Activated T-helper 1 cell treated with anti-CD3 and anti-CD28 coated beads, Interleukin-12 subunit alpha, Interleukin-12 subunit beta, Interleukin-2, Interleukin-4 antibody, amounts not matched to agents 30 ng/mL and 10 ng/mL and 1 ng/mL, durations not matched to agents 14 hours and 24 hours and 36 hours (primary cell): ENCODE results near the gene SPAG6. TPM values are rescaled to one million over a fixed set of nuclear protein-coding genes. Genes with fewer than 3 reads are reported as not detected.

Experiments
- DNase-seq: peaks from one replicate; pipeline ENCODE4 v3.0.0; 2021; ENCODE audit warnings: low spot score
- H3K27ac Mint-ChIP-seq: one replicate; pipeline ENCODE4 v1.8.0; 2021; ENCODE audit warnings: mild to moderate bottlenecking, mixed read lengths
- H3K27me3 Mint-ChIP-seq: one replicate; pipeline ENCODE4 v1.8.0; 2022; ENCODE audit warnings: mild to moderate bottlenecking, moderate library complexity, mixed read lengths; ENCODE audit not compliant: insufficient read depth
- H3K36me3 Mint-ChIP-seq: one replicate; pipeline ENCODE4 v1.8.0; 2021; ENCODE audit warnings: low read depth, mixed read lengths
- H3K4me1 Mint-ChIP-seq: one replicate; pipeline ENCODE4 v1.8.0; 2021; ENCODE audit warnings: low read depth, mixed read lengths
- H3K4me3 Mint-ChIP-seq: one replicate; pipeline ENCODE4 v1.8.0; 2021; ENCODE audit warnings: mild to moderate bottlenecking, moderate library complexity, mixed read lengths
- H3K9me3 Mint-ChIP-seq: one replicate; pipeline ENCODE4 v1.8.0; 2021; ENCODE audit warnings: mixed read lengths
- intact Hi-C: fragments of 100-400 bp; cut with micrococcal nuclease; formaldehyde crosslinking; loops from one replicate; pipeline ENCODE4 v1.15.1; 2024
- total RNA-seq: library from RNA; stranded (reverse); gene quantifications from 2 replicates; pipeline ENCODE4 v1.2.3, GENCODE V29; 2022

The SPAG6 gene
- total RNA-seq, 1 donor from 2014 or later = 0.18 TPM

- peaks cover 5% of the 10 kb centered on the region for H3K36me3 Mint-ChIP-seq
- no peak for DNase-seq
- intact Hi-C loops = loop anchor here (1.0 to 10.0 kb wide), 11 partner anchors 27 to 1165 kb away; partner anchors contain the start of genes DNAJC1 and MSRB2
- H3K27me3 Mint-ChIP-seq = peaks cover 77% of the 10 kb centered on the region
- no peaks in the 10 kb centered on the region for H3K9me3 Mint-ChIP-seq
- peaks cover 46% of the 10 kb centered on the region for H3K4me1 Mint-ChIP-seq
- H3K4me3 Mint-ChIP-seq = peak overlapping the region; percentile 86
- peak overlapping the region; percentile 96 for H3K27ac Mint-ChIP-seq
Measured at GRCh38 chr10:22339761-22340328, 5.5 kb upstream of the SPAG6 start.

DNA sequence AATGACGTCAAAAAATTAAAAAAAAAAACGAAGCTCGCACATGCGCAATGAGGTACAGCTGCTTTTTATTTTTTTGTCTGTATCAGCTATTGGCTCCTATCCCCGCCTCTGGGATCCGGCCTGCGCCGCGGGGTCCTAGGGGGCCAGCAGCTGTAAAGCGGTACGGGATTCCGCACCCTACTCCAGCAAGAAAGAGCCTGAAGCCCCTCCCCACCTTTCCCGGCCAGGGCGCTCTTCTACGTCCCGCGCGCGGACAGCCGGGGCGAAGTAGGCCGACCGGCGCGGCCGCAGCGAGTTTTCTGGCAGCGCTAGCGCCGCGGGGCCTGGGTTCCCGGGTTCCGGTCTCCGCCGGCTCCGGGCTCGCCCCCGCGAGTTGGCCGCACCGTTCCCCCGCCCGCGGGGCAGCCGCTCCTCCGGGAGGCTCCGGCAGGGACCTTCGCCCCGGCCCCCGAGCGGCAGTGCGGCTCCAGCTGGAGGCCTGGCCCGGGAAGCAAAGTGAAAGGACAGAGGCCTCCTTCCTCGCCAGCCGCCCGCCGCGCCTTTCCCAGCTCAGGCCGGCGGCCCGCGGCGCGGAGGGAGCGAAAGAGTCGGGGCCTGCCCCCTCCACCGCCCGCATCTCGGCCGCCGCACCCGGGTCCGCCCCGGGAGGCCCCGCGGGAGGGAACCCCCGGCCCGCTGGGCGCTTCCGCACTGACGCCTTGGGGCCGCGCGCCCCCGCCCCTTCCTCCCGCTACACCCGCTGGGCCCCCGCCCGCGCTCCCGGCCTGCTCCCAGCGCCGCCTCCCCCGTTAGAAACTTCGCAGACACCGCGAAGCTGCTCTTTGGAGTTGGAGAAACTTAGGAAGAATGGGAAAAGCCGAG, 4.7 kb upstream of the SPAG6 start:
- no peaks in the 10 kb centered on the region for H3K9me3 Mint-ChIP-seq
- peak overlapping the region; percentile 86 for H3K4me3 Mint-ChIP-seq
- intact Hi-C loops = loop anchor here (1.0 to 10.0 kb wide), 12 partner anchors 26 to 1166 kb away; partner anchors contain the start of genes DNAJC1 and MSRB2
- DNase-seq = peak; percentile 67
- peaks cover 76% of the 10 kb centered on the region for H3K27me3 Mint-ChIP-seq
- peak overlapping the region; percentile 96 for H3K27ac Mint-ChIP-seq
- peaks cover 47% of the 10 kb centered on the region for H3K4me1 Mint-ChIP-seq
- H3K36me3 Mint-ChIP-seq = peaks cover 4% of the 10 kb centered on the region

DNA sequence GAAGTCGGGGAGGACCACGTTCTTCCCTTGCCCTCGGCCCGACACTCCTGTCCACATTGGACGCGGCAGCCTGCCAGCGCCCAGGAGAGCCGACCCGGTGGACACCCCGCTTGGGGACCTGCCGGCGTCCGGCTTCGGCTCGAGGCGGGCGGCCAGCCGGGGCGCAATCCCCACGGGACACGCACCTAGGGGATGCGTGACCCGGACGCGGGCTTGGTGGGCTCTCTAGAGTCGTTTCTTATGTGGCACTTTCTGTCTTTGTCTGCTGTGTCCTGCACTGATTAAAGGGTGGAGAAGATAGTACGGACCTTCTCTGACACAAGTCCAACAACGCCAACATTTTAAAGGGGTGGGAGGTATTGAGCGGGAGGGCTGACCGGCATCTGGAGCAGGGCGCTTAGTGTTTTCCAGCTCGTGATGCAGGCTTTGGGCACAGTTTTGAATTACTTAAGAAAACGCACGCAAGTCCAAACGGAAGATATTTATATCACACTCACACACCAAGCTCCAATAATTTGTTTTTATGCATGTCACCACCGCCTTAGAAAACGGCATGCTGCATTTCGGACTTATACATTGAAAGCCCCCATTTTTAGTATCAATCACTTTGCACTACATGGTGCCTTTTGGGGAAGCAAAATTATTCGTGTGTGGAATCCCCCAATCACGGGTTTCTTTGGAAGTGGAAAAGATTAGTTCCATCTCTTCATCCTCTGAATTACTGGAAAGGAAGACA, 3.9 kb upstream of the SPAG6 start:
- H3K27me3 Mint-ChIP-seq = peaks cover 81% of the 10 kb centered on the region
- peak overlapping the region; percentile 72 for H3K27ac Mint-ChIP-seq
- H3K36me3 Mint-ChIP-seq = peaks cover 4% of the 10 kb centered on the region
- intact Hi-C loops = loop anchor here (1.0 to 10.0 kb wide), 9 partner anchors 25 to 1167 kb away; partner anchors contain the start of gene MSRB2
- no peak for DNase-seq
- peaks cover 50% of the 10 kb centered on the region for H3K4me1 Mint-ChIP-seq
- peaks cover 2% of the 10 kb centered on the region for H3K9me3 Mint-ChIP-seq
- peak overlapping the region; percentile 79 for H3K4me3 Mint-ChIP-seq

DNA sequence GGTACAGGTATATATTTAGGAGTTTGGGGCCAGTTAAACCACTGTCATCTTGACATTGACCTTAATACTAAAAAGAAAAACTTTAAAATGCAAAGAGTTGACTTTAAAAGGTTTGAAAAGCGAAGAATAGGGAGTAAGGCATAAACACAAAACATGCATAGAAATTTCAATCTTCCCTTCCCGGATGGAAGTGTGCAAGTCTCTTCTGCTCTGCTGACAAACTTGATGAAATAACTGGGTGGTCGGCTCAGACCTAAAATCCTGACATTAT, 3.4 kb upstream of the SPAG6 start:
- intact Hi-C loops = loop anchor here (1.0 to 10.0 kb wide), 10 partner anchors 25 to 1167 kb away; partner anchors contain the start of gene MSRB2
- DNase-seq = no peak
- Mint-ChIP-seq H3K36me3 (peaks cover 4% of the 10 kb centered on the region), H3K4me1 (peaks cover 51% of the 10 kb centered on the region), H3K4me3 (peak overlapping the region; percentile 79), H3K27ac (peak overlapping the region; percentile 72), H3K9me3 (peaks cover 3% of the 10 kb centered on the region), H3K27me3 (peaks cover 82% of the 10 kb centered on the region)

- intact Hi-C loops = loop anchor here (2.0 to 10.0 kb wide), 4 partner anchors 752 to 1168 kb away; partner anchors contain the start of gene MSRB2
- H3K4me1 Mint-ChIP-seq = peaks cover 46% of the 10 kb centered on the region
- no peak overlapping the region for H3K27ac Mint-ChIP-seq
- H3K9me3 Mint-ChIP-seq = peaks cover 3% of the 10 kb centered on the region
- peaks cover 82% of the 10 kb centered on the region for H3K27me3 Mint-ChIP-seq
- H3K4me3 Mint-ChIP-seq = no peak overlapping the region
- DNase-seq = no peak
- H3K36me3 Mint-ChIP-seq = peaks cover 4% of the 10 kb centered on the region
Measured at GRCh38 chr10:22342421-22342820, 2.9 kb upstream of the SPAG6 start.

- Mint-ChIP-seq H3K27me3 (peaks cover 74% of the 10 kb centered on the region), H3K4me3 (no peak overlapping the region), H3K27ac (no peak overlapping the region), H3K9me3 (peaks cover 3% of the 10 kb centered on the region), H3K4me1 (peaks cover 36% of the 10 kb centered on the region), H3K36me3 (peaks cover 4% of the 10 kb centered on the region)
- DNase-seq = no peak
- intact Hi-C loops = loop anchor here (1.0 to 10.0 kb wide), 6 partner anchors 8 to 1169 kb away; partner anchors contain the start of gene MSRB2
Measured at GRCh38 chr10:22343731-22344130, 1.6 kb upstream of the SPAG6 start.

- peaks cover 4% of the 10 kb centered on the region for H3K36me3 Mint-ChIP-seq
- H3K4me1 Mint-ChIP-seq = peaks cover 33% of the 10 kb centered on the region
- no peak for DNase-seq
- peak overlapping the region; percentile 72 for H3K4me3 Mint-ChIP-seq
- peaks cover 3% of the 10 kb centered on the region for H3K9me3 Mint-ChIP-seq
- H3K27ac Mint-ChIP-seq = peak overlapping the region; percentile 68
- peaks cover 72% of the 10 kb centered on the region for H3K27me3 Mint-ChIP-seq
- intact Hi-C loops = loop anchor here (1.0 to 10.0 kb wide), 5 partner anchors 9 to 1169 kb away; partner anchors contain the start of gene MSRB2
Measured at GRCh38 chr10:22344249-22344648, 1.0 kb upstream of the SPAG6 start.

GRCh38 chr10:22344781-22345300, 455 bp upstream of the SPAG6 start:
- Mint-ChIP-seq H3K9me3 (peaks cover 3% of the 10 kb centered on the region), H3K4me3 (peak overlapping the region; percentile 72), H3K27ac (peak overlapping the region; percentile 68), H3K4me1 (peaks cover 27% of the 10 kb centered on the region), H3K27me3 (peaks cover 67% of the 10 kb centered on the region), H3K36me3 (peaks cover 4% of the 10 kb centered on the region)
- no peak for DNase-seq
- intact Hi-C loops = loop anchor here (1.0 to 10.0 kb wide), 5 partner anchors 10 to 1170 kb away; partner anchors contain the start of gene MSRB2

- Mint-ChIP-seq H3K27me3 (peaks cover 63% of the 10 kb centered on the region), H3K4me3 (peak overlapping the region; percentile 64), H3K4me1 (peaks cover 22% of the 10 kb centered on the region), H3K27ac (peak overlapping the region; percentile 54), H3K9me3 (peaks cover 3% of the 10 kb centered on the region), H3K36me3 (peaks cover 4% of the 10 kb centered on the region)
- DNase-seq = no peak
- intact Hi-C loops = loop anchor here (10.0 kb wide), 2 partner anchors 749 to 1171 kb away; partner anchors contain the start of gene MSRB2
Measured at GRCh38 chr10:22346096-22346661, 883 bp downstream of the SPAG6 start.

DNA sequence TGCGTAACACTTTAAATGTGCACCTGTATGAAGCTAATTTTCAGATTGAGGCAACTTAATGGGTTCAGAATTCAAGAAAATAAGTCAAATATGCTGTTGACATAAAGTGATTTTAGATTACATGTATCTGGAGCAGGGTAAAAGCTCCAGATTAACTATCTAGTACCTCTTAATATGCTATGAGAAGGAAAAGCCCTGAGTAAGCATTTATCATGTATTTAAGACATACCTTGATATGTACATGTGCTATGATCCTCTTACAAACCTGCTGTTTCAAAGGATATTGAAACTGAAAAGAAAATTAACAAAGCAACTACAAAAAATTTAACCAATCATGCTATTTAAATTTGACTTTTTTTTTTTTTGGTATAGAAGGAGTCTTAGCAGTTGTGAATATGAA, 4.5 kb downstream of the SPAG6 start:
- peaks cover 6% of the 10 kb centered on the region for H3K4me1 Mint-ChIP-seq
- peaks cover 3% of the 10 kb centered on the region for H3K9me3 Mint-ChIP-seq
- no peak overlapping the region for H3K27ac Mint-ChIP-seq
- H3K36me3 Mint-ChIP-seq = peaks cover 1% of the 10 kb centered on the region
- no peak overlapping the region for H3K4me3 Mint-ChIP-seq
- intact Hi-C loops = loop anchor here (10.0 kb wide), 2 partner anchors 745 to 1175 kb away; partner anchors contain the start of gene MSRB2
- peaks cover 31% of the 10 kb centered on the region for H3K27me3 Mint-ChIP-seq
- DNase-seq = no peak

DNA sequence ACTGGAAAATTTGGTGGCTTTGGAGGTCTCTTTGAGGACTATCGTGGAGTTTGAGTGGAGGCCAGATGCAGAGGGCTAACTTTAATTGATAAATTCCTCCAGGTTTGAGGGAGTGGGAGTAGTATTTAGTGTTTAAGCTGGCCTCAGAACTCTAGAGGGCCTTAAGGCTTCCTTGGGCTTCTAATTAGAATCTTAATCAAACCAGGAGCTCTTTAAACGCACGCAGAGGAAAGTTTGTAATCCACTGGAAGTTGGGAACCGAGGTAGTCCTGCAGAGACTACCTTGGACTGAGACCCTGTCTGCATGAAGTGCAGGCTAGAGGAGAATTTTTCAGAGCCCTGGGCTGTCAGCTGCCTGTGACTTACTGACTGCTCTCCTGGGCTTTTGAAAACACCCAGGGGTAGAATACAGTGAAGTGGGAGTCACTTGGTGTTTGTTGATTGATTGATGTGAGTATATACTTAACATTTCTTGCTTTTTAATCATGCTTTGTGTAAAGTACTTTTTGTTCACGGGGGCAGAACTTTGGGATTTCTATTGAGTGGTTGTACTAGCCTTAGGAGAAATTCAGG, 5.9 kb downstream of the SPAG6 start:
- no peak overlapping the region for H3K27ac Mint-ChIP-seq
- H3K36me3 Mint-ChIP-seq = no peaks in the 10 kb centered on the region
- intact Hi-C loops = no loop called here
- H3K4me3 Mint-ChIP-seq = no peak overlapping the region
- H3K27me3 Mint-ChIP-seq = peaks cover 23% of the 10 kb centered on the region
- H3K9me3 Mint-ChIP-seq = peaks cover 3% of the 10 kb centered on the region
- H3K4me1 Mint-ChIP-seq = peaks cover 4% of the 10 kb centered on the region
- no peak for DNase-seq
